Heart right ventricle (tissue), 16 donors: ENCODE results near the gene ASXL3. TPM values are rescaled to one million over a fixed set of nuclear protein-coding genes. Genes with fewer than 3 reads are reported as not detected.

Experiments
- ATAC-seq, 8 donors: fragments of 200-7000 bp; cut with Tn5 transposase; one replicate each; pipeline ENCODE4 v1.9.1; 2020; ENCODE audit warnings: mild to moderate bottlenecking in 8 of 8, moderate library complexity in 8 of 8, moderate number of reproducible peaks in 1 of 8
- DNase-seq, 2 donors: peaks; one replicate each; pipeline ENCODE4 v3.0.0-alpha.2; 2020
- H3K27ac ChIP-seq, 10 donors: fragments of 200-600 bp; sonication (generic) in 2 of 10; one replicate each; pipeline versions ENCODE4 v1.5.0 to v1.8.0; 2020 to 2022; ENCODE audit warnings: mild to moderate bottlenecking in 3 of 10
- H3K27me3 ChIP-seq, 7 donors: fragments of 200-600 bp; one replicate each; pipeline ENCODE4 v1.8.0; 2021 to 2022; ENCODE audit warnings: mild to moderate bottlenecking in 2 of 7
- H3K36me3 ChIP-seq, 9 donors: fragments of 200-600 bp; sonication (generic) in 1 of 9; one replicate each; pipeline versions ENCODE4 v1.5.0 to v1.8.0; 2020 to 2022; ENCODE audit warnings: mild to moderate bottlenecking in 2 of 9
- H3K4me1 ChIP-seq, 9 donors: fragments of 200-600 bp; sonication (generic) in 1 of 9; one replicate each; pipeline versions ENCODE4 v1.5.0 to v1.8.0; 2020 to 2022; ENCODE audit warnings: mild to moderate bottlenecking in 4 of 9
- H3K4me3 ChIP-seq, 10 donors: fragments of 200-600 bp; sonication (generic) in 2 of 10; one replicate each; pipeline versions ENCODE4 v1.5.0 to v1.8.0; 2020 to 2022; ENCODE audit warnings: mild to moderate bottlenecking in 7 of 10, moderate library complexity in 2 of 10
- H3K9me3 ChIP-seq, 11 donors: fragments of 200-600 bp in 10 of 11; sonication (generic) in 2 of 11; one replicate each; pipeline versions ENCODE4 v1.5.0 to v1.8.0; 2013 to 2022; ENCODE audit warnings: mild to moderate bottlenecking in 2 of 11, control low read depth in 1 of 11, moderate library complexity in 1 of 11
- WGBS, 2 donors: extraction: QIAGEN DNeasy Blood & Tissue Kit; methylation state at CpG; one replicate each; pipeline ENCODE4 v1.1.7; 2013; ENCODE audit warnings: inconsistent platforms in 1 of 2; 5-methylcytosine and 5-hydroxymethylcytosine counted together
- intact Hi-C, 10 donors: fragments of 100-400 bp; cut with DNase I; formaldehyde crosslinking; loops; one replicate each; pipeline versions ENCODE4 v1.11.1 to v1.14.2; 2022
- polyA plus RNA-seq, 2 donors: library from polyadenylated mRNA; stranded (reverse); fragments of 200-250 nt; gene quantifications; one replicate each; pipeline ENCODE4 v1.2.3, GENCODE V29; 2013
- total RNA-seq, 10 donors: library from RNA; stranded (reverse); fragmentation: NEBNext Ultra II Directional in 3 of 10; extraction: Animal tissue kit (Norgen Biotek cat#: 25700) in 3 of 10; gene quantifications; one replicate each; pipeline versions ENCODE4 v1.2.1 to v1.2.4, GENCODE V29; 2021 to 2023
- TF ChIP-seq, protein P1 (sequence below), 9 donors: fragments of 200-600 bp; sonication (generic) in 2 of 9; IDR thresholded peaks; one replicate each; pipeline versions ENCODE4 v1.5.0 to v1.8.0; 2021 to 2022; ENCODE audit warnings: antibody characterized with exemption in 9 of 9, mild to moderate bottlenecking in 5 of 9, moderate library complexity in 1 of 9
- donor health status: Arrhythmogenic right ventricular cardiomyopathy.
- donor health status: ischemic (EF 13 %, LVEDD 7.1; RV severe dilation, severe dysfunction).
- donor health status: healthy with polysubstance abuse.
- donor health status: DM: no; HTN: yes; CAD: no.
- donor health status: DM: no; HTN: no; CAD: no.
- donor health status: ischemic (EF 25% LVEDD 6.9; RV normal size, moderate dysfunction).
- donor health status: ischemic (EF 25% LVEDD 5.7; RV mildly dilated, moderate dysfunction).
- donor health status: healthy.
- donor health status: DM: yes; HTN: yes; CAD: no.
- donor health status: Ischemic cardiomyopathy.
- donor health status: ischemic (EF 35%, LVEDD 5.7; RV mildly dilated, moderate dysfunction).
- donor health status: nonischemic (EF 11% LVEDD 7.7; RV severe dilation, severe dysfunction).
- donor health status: DM: yes; HTN: yes; CAD: no.
- donor health status: PGD.
- donor health status: ischemic (EF 29% LVEDD 5.4; RV normal size, mild dysfunction).
- donor health status: nonischemic (EF 23%, LVEDD 6.1; RV moderate dilation, normal function).

The ASXL3 gene
- total and polyA plus RNA-seq, 12 donors = 0.12 to 8.1 (median 4.3) TPM

DNA sequence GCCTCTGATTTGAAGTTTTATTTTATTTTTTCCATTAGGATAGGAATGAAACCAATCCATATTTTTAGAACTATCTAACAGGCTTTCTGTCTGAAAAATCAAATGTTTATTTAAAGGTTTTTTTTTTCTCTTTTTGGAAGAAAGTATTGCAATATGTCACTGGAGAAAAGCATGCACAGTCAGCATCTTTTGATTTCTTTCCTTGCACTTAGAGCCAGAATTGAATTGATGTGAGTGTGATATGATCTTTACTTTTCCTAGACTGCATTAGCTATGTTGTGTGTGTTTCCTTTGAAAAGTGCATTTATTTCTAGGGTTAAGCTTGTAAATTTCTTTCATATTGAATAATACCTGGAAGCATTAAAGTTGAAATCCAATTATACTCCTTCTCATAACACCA lies 87.6 kb downstream of the ASXL3 start:
- TF ChIP-seq, protein P1, sequence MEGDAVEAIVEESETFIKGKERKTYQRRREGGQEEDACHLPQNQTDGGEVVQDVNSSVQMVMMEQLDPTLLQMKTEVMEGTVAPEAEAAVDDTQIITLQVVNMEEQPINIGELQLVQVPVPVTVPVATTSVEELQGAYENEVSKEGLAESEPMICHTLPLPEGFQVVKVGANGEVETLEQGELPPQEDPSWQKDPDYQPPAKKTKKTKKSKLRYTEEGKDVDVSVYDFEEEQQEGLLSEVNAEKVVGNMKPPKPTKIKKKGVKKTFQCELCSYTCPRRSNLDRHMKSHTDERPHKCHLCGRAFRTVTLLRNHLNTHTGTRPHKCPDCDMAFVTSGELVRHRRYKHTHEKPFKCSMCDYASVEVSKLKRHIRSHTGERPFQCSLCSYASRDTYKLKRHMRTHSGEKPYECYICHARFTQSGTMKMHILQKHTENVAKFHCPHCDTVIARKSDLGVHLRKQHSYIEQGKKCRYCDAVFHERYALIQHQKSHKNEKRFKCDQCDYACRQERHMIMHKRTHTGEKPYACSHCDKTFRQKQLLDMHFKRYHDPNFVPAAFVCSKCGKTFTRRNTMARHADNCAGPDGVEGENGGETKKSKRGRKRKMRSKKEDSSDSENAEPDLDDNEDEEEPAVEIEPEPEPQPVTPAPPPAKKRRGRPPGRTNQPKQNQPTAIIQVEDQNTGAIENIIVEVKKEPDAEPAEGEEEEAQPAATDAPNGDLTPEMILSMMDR (IDR thresholded peaks at IDR 0.05) = no peak
- ATAC-seq = no peak
- no peak for DNase-seq

DNA sequence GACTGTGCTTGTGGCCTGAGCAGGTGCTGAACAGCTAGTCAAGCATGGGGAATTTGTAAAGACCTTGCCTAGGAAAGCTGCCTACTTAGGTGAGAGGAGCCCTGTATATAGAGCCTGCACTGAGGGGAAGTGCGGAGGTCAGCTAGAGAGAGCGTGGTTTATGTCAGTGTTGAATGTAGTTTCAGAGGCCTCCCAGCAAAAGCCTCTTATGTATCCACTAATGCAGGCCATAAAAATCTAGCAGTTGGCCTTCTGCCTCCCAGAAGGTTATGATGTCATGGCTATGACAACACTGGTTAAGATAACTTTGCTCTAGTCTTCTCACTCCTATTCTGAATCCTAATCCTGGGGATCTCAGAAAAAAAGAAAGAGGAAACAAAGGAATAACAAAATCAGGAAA lies 88.9 kb downstream of the ASXL3 start:
- no peak for DNase-seq
- H3K27ac ChIP-seq = no peak overlapping the region
- H3K9me3 ChIP-seq = no peaks in the 10 kb centered on the region
- 92 to 95% methylated on average over 2 of the region's 2 CpGs for WGBS, 2 donors
- TF ChIP-seq, protein P1 (IDR thresholded peaks at IDR 0.05) = no peak
- no peak for ATAC-seq
- H3K27me3 ChIP-seq = no peaks in the 10 kb centered on the region
- no peak overlapping the region for H3K4me3 ChIP-seq
- intact Hi-C loops = loop anchor here in 1 of 10 donors (10.0 kb wide), 1 partner anchor 58 kb away; no protein-coding TSS in a partner anchor
- no peaks in the 10 kb centered on the region for H3K36me3 ChIP-seq
- no peaks in the 10 kb centered on the region for H3K4me1 ChIP-seq

More for the DNA sequence above, 87.6 kb downstream of the ASXL3 start:
- no peak overlapping the region for H3K27ac ChIP-seq
- H3K4me1 ChIP-seq = no peaks in the 10 kb centered on the region
- intact Hi-C loops = loop anchor here in 1 of 10 donors (10.0 kb wide), 1 partner anchor 59 kb away; no protein-coding TSS in a partner anchor
- H3K36me3 ChIP-seq = no peaks in the 10 kb centered on the region
- no peaks in the 10 kb centered on the region for H3K9me3 ChIP-seq
- H3K27me3 ChIP-seq = no peaks in the 10 kb centered on the region
- H3K4me3 ChIP-seq = no peak overlapping the region

DNA sequence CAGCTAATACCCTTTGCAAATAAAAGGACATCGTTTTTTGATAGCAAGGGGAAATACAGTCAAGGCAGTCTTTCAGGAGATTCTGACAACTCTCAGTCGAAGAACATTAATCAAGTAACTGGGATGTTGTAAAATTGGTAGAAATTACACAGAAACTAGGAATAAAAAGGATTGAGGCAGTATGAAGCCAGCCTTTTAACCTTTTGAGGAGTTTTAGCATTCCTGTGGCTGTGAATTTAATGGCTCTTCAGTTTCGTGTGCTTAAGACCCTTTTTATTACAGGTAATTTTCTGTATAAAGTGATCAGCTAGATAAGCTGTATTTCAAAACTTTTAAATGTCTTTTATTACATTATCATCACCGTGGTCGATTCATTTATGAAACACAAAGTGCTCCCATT lies 91.6 kb downstream of the ASXL3 start:
- intact Hi-C loops = loop anchor here in 1 of 10 donors (10.0 kb wide), 1 partner anchor 55 kb away; no protein-coding TSS in a partner anchor
- TF ChIP-seq, protein P1 (IDR thresholded peaks at IDR 0.05) = no peak

DNA sequence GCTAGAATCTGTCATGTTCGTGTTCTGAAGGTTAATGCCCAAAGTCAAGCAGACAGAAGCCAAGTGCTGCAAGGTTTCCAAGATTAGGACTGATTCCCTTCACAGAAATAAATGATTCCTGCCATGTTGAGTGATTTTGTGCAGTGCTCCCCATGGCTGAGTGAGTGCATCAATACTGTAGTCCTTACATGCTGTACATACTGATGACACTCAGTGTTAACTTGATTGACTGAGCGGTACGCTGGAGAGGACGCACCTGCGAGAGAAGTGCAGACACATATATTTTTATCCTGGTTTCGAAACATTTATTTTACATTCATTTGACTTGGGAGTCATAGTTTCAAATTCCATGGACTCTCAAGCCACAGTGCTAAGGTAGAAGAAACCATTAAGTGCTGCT lies 92.0 kb downstream of the ASXL3 start:
- H3K27ac ChIP-seq = no peak overlapping the region
- no peaks in the 10 kb centered on the region for H3K27me3 ChIP-seq
- ATAC-seq (no peak), DNase-seq (no peak)
- H3K9me3 ChIP-seq = no peaks in the 10 kb centered on the region
- H3K36me3 ChIP-seq = no peaks in the 10 kb centered on the region
- WGBS, 2 donors = 90 to 93% methylated on average over 6 of the region's 6 CpGs
- H3K4me1 ChIP-seq = no peaks in the 10 kb centered on the region
- no peak overlapping the region for H3K4me3 ChIP-seq
- TF ChIP-seq, protein P1 (IDR thresholded peaks at IDR 0.05) = no peak
- intact Hi-C loops = no loop called here

More for the DNA sequence above, 91.6 kb downstream of the ASXL3 start:
- Histone ChIP-seq H3K4me1 (no peaks in the 10 kb centered on the region), H3K27me3 (no peaks in the 10 kb centered on the region), H3K36me3 (no peaks in the 10 kb centered on the region), H3K9me3 (no peaks in the 10 kb centered on the region), H3K4me3 (no peak overlapping the region), H3K27ac (no peak overlapping the region)
- DNase-seq = no peak
- 83 to 85% methylated on average over 5 of the region's 5 CpGs for WGBS, 2 donors
- ATAC-seq = no peak
